Endothelial cell (in vitro differentiated cells): ENCODE results near the gene RTP3. TPM values are rescaled to one million over a fixed set of nuclear protein-coding genes. Genes with fewer than 3 reads are reported as not detected.
"Not testable (repeated sequence)": the region's sequence is repeated elsewhere in the genome, so short reads cannot be mapped to it uniquely, and the experiment has no call there.

Experiments used
- DNase-seq: peaks from one replicate; pipeline ENCODE4 v3.0.0; 2021; ENCODE audit warnings: low spot score
- H3K27ac Mint-ChIP-seq: one replicate; pipeline ENCODE4 v1.8.0; 2021; ENCODE audit warnings: mixed read lengths, inconsistent platforms; ENCODE audit not compliant: unreplicated experiment
- H3K27me3 Mint-ChIP-seq: one replicate; pipeline ENCODE4 v1.8.0; 2021; ENCODE audit warnings: mild to moderate bottlenecking, moderate library complexity, mixed read lengths, inconsistent platforms; ENCODE audit not compliant: unreplicated experiment
- H3K36me3 Mint-ChIP-seq: one replicate; pipeline ENCODE4 v1.8.0; 2021; ENCODE audit warnings: mild to moderate bottlenecking, low read depth, mixed read lengths, inconsistent platforms; ENCODE audit not compliant: unreplicated experiment
- H3K4me1 Mint-ChIP-seq: one replicate; pipeline ENCODE4 v1.8.0; 2021; ENCODE audit warnings: mild to moderate bottlenecking, mixed read lengths, inconsistent platforms; ENCODE audit not compliant: unreplicated experiment
- H3K4me3 Mint-ChIP-seq: one replicate; pipeline ENCODE4 v1.8.0; 2021; ENCODE audit warnings: mild to moderate bottlenecking, mixed read lengths, inconsistent platforms; ENCODE audit not compliant: unreplicated experiment
- H3K9me3 Mint-ChIP-seq: one replicate; pipeline ENCODE4 v1.8.0; 2021; ENCODE audit warnings: mixed read lengths, inconsistent platforms; ENCODE audit not compliant: unreplicated experiment
- total RNA-seq: library from RNA; stranded (reverse); fragmentation: NEBNext Ultra II Directional; extraction: Animal tissue kit (Norgen Biotek cat#: 25700); gene quantifications from one replicate; pipeline ENCODE4 v1.2.1, GENCODE V29; 2021; ENCODE audit not compliant: unreplicated experiment
- TF ChIP-seq, protein P1 (sequence below): fragments of 200-600 bp; sonication (generic); IDR thresholded peaks from one replicate; pipeline ENCODE4 v1.5.0; 2021; ENCODE audit warnings: antibody characterized with exemption; ENCODE audit not compliant: unreplicated experiment

Gene RTP3
- total RNA-seq, 1 donor from 2014 or later, result not detected

DNA sequence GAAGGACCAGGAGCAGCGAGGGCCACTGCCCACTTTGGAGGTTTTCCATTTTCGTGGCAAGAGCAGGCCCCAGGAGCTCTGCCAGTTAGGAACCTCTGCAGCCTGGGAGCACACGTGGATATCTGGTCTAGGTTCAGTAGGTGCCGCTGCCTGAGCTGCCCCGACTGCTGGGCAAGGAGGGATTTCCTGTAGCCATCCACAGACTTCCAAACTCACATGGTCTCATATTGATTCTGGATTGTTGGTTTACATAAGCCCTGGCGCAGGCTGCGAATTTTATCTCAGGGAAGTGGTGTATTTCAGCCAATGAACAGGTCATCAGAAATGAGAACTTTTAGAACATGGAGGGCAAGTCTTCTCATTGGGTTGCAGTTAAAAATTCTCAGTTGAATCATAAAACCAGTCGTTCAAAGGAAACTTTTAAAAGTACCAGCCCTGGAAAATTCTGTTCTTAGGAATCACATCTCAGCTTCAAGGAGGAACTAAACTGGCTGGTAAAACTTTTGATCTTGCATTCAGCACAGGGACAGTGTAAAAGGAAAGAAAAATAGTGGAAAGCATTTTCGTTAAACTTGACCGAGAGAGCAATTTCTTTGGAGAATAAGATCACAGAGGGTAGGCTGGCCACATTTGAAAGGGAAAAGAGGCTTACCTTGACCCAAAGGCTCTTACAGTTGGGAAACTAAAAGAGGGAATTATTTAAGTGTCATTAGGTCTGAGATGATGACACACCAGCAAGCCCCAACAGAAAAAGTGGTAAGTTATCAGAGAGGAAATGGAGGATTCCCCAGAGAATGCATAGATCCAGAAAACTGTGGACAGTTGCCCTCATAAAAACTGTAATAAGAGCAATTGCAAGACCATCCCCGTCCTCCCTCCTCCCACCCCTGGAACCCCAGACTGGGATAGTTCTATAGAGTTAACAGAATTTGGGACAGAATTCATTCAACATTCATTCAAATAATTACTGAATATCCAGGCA is 6.4 kb upstream of the RTP3 start:
- no peak for DNase-seq
- H3K27ac Mint-ChIP-seq, result no peak overlapping the region
- H3K9me3 Mint-ChIP-seq, result no peaks in the 10 kb centered on the region
- H3K4me1 Mint-ChIP-seq, result peaks cover 7% of the 10 kb centered on the region
- H3K36me3 Mint-ChIP-seq, result no peaks in the 10 kb centered on the region
- TF ChIP-seq, protein P1, sequence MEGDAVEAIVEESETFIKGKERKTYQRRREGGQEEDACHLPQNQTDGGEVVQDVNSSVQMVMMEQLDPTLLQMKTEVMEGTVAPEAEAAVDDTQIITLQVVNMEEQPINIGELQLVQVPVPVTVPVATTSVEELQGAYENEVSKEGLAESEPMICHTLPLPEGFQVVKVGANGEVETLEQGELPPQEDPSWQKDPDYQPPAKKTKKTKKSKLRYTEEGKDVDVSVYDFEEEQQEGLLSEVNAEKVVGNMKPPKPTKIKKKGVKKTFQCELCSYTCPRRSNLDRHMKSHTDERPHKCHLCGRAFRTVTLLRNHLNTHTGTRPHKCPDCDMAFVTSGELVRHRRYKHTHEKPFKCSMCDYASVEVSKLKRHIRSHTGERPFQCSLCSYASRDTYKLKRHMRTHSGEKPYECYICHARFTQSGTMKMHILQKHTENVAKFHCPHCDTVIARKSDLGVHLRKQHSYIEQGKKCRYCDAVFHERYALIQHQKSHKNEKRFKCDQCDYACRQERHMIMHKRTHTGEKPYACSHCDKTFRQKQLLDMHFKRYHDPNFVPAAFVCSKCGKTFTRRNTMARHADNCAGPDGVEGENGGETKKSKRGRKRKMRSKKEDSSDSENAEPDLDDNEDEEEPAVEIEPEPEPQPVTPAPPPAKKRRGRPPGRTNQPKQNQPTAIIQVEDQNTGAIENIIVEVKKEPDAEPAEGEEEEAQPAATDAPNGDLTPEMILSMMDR, result no peak
- no peak overlapping the region for H3K4me3 Mint-ChIP-seq
- no peaks in the 10 kb centered on the region for H3K27me3 Mint-ChIP-seq

DNA sequence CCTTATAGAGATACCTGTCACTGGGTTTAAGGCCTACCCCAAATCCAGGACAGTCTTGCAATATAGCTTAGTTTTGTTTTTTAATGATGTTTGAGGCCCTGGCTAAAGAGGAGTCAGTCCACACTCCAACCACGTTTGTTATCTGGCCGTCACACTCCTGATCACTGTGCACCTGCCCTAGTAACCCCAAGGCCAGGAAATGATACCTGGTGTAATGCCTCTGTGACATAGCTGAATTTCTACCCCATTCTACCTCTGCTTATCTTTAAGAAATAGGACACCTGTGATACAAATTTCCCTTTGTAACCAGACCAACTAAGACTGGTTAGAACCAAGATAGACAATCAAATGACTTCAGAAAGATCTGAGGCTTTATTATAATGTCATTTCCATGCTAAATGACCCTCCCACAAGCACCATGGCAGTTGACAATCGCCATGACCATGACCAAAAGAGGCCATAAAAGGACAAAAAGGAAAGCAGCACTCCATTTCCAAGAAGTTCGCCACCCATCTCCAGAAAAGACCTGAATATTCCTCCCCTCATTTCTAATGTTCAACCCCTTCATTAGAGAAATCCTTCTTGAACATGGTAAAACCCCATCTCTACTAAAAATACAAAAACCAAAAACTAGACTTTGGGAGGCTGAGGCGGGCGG is 4.8 kb upstream of the RTP3 start:
- Mint-ChIP-seq H3K27me3 (no peaks in the 10 kb centered on the region), H3K27ac (no peak overlapping the region), H3K36me3 (no peaks in the 10 kb centered on the region), H3K4me3 (no peak overlapping the region), H3K4me1 (peaks cover 21% of the 10 kb centered on the region), H3K9me3 (no peaks in the 10 kb centered on the region)
- TF ChIP-seq, protein P1, result no peak
- no peak for DNase-seq

DNA sequence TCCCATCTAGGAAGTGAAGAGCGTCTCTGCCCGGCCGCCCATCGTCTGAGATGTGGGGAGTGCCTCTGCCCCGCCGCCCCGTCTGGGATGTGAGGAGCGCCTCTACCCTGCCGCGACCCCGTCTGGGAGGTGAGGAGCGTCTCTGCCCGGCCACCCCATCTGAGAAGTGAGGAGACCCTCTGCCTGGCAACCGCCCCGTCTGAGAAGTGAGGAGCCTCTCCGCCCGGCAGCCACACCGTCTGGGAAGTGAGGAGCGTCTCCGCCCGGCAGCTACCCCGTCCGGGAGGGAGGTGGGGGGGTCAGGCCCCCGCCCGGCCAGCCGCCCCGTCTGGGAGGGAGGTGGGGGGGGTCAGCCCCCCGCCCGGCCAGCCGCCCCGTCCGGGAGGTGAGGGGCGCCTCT is 3.3 kb upstream of the RTP3 start:
- H3K9me3 Mint-ChIP-seq, H3K27me3 Mint-ChIP-seq, DNase-seq, H3K27ac Mint-ChIP-seq, H3K4me3 Mint-ChIP-seq, H3K36me3 Mint-ChIP-seq: not testable (repeated sequence)
- H3K4me1 Mint-ChIP-seq, result peaks cover 24% of the 10 kb centered on the region

DNA sequence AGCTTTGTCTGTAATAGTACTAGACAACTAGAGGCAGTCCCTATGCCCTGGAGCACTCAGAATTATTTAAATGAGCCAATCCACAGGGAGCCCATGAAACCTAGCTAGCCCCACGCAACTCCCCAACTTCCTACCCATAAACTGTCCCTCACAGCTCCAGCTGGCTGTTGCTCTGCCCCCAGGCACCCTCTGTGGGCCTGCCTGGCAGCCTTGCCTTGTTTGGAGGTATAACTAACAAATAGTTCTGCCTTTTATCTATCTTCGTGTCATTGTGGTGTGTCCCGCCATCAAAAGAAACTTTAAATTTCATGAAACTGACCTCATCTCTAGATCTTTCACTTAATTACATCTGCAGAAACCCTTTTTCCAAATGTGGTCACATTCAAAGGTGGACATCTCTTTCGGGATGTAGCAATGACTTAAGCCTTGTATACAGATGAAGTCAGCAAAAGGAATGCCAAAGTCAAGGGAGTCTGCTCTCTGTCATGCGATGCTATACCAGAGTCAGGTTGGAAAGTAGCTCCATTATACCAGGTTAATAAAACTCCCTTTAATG is 1.8 kb upstream of the RTP3 start:
- TF ChIP-seq, protein P1, result no peak
- Mint-ChIP-seq H3K27ac (no peak overlapping the region), H3K9me3 (no peaks in the 10 kb centered on the region), H3K36me3 (no peaks in the 10 kb centered on the region), H3K27me3 (no peaks in the 10 kb centered on the region), H3K4me3 (no peak overlapping the region), H3K4me1 (peaks cover 27% of the 10 kb centered on the region)
- DNase-seq, result no peak

DNA sequence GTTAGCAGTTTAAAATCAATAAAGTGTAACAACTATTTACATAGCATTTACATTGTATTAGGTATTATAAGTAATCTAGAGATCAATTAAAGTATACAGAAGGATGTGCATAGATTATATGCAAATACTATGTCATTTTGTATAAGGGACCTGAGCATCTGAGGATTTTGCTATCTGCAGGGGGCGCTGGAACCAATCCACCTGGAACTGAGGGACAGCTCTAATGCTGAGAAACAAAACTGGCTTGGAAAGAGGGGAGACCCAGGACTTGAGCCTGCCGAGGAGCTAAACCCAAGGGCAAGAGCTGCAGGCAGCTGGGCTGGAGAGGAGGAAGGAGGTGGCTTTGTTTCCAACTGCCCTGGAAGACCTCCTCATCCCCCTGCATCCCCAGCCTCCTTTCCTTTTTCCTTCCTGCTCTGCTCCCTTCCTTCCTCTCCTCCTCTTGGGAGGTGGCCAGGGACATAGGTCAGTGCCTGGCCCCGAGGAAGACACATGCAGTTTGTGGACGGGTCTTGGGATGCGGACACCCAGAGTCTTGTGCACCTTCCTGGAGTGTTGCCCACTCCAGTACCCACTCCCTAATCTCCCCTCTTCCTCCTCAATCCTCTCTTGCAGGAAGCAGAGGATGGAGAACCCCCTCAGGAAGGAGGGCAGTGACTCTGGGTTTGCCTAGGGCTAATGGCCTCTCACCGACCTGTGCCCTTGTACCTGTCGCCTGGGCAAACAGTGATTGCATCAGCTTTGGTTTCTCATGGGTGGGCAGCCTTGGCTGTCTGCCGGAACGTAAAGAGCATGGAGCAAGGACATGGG is 825 bp upstream of the RTP3 start:
- Mint-ChIP-seq H3K27me3 (no peaks in the 10 kb centered on the region), H3K4me1 (peaks cover 27% of the 10 kb centered on the region), H3K9me3 (no peaks in the 10 kb centered on the region), H3K27ac (no peak overlapping the region), H3K4me3 (no peak overlapping the region), H3K36me3 (no peaks in the 10 kb centered on the region)
- DNase-seq, result peak; percentile 39
- TF ChIP-seq, protein P1, result peak; percentile 31
